ENCODE measurements around the gene COG2.

Gene COG2

DNA sequence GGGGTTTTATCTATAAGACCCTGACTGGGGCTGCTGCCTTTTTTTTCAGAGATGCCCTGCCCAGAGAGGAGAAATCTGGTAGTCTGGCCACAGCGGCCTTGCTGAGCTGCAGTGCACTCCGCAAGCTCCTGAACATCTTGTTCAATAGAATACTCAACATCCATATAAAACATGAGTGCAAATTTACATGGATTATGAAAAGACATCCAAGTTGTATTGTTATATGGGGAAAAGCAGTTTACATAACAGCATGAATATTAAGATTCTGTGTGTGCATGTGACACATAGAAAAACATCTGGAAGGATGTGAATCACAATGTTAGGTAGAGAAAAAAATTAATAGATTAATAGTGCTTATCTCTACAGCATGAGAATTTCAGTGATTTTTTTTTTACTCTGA lies 16.4 kb downstream of the COG2 start:
- Histone ChIP-seq H3K9me3 (no peaks in the 10 kb centered on the region), H3K4me3 (no peak overlapping the region), H3K27me3 (no peaks in the 10 kb centered on the region), H3K4me1 (no peaks in the 10 kb centered on the region), H3K36me3 (peaks cover 15 to 37% (median 35%) of the 10 kb centered on the region in 3 donors), H3K27ac (no peak overlapping the region)
- intact Hi-C loops (cut with DNase I; ENCODE audit: low total_unique reads): no loop called here
- no peak for DNase-seq
- TF ChIP-seq, protein P1, sequence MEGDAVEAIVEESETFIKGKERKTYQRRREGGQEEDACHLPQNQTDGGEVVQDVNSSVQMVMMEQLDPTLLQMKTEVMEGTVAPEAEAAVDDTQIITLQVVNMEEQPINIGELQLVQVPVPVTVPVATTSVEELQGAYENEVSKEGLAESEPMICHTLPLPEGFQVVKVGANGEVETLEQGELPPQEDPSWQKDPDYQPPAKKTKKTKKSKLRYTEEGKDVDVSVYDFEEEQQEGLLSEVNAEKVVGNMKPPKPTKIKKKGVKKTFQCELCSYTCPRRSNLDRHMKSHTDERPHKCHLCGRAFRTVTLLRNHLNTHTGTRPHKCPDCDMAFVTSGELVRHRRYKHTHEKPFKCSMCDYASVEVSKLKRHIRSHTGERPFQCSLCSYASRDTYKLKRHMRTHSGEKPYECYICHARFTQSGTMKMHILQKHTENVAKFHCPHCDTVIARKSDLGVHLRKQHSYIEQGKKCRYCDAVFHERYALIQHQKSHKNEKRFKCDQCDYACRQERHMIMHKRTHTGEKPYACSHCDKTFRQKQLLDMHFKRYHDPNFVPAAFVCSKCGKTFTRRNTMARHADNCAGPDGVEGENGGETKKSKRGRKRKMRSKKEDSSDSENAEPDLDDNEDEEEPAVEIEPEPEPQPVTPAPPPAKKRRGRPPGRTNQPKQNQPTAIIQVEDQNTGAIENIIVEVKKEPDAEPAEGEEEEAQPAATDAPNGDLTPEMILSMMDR (IDR thresholded peaks at IDR 0.05): no peak

DNA sequence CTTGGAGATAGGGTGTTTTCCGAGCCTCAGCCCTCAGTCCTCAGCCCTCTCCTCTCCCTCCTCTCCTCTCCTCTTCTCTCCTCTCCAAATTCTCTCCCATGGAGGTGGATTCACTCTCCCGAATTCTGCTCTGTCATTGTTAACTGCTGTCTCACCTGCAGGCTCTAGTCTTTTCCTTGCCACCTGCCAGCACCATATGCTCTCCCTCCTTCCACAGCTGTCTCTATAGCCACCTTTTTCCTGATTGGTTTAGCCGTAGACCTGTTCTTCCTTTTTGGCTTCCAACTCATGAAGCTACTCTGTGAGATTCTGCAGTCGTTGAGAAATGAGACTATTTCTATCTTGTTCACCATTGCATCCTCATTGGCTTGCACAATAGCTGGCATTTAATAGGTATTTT lies 19.7 kb downstream of the COG2 start:
- intact Hi-C loops (cut with DNase I; ENCODE audit: low total_unique reads): no loop called here
- no peak overlapping the region for H3K4me3 ChIP-seq
- no peak for DNase-seq
- H3K27me3 ChIP-seq: no peaks in the 10 kb centered on the region
- no peak overlapping the region for H3K27ac ChIP-seq
- TF ChIP-seq, protein P1 (IDR thresholded peaks at IDR 0.05): no peak
- H3K9me3 ChIP-seq: no peaks in the 10 kb centered on the region
- no peaks in the 10 kb centered on the region for H3K4me1 ChIP-seq
- H3K36me3 ChIP-seq: peaks cover 44 to 64% (median 63%) of the 10 kb centered on the region in 3 donors

DNA sequence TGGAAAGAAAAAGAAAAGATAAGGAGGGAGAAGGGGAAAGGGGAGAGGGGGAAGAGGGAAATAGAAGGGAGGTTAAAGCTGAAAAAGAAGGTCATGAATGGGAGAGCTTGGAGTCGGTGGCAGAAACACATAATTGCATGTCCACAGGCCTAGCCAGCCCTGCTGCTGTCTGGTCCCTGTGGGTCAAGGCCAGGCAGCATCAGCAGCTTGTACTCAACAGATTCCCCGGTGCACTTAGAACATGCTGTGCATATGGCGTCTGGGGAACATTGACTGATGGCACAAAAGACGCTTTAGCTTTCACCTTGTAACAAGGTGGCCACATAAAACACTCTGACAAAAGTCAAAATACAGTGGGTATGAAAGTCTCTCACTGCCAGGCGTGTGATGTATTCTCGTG lies 25.9 kb downstream of the COG2 start:
- intact Hi-C loops (cut with DNase I; ENCODE audit: low total_unique reads): no loop called here
- no peak for DNase-seq
- TF ChIP-seq, protein P1 (IDR thresholded peaks at IDR 0.05): no peak
- Histone ChIP-seq H3K36me3 (peaks cover 73 to 90% (median 76%) of the 10 kb centered on the region in 3 donors), H3K27me3 (no peaks in the 10 kb centered on the region), H3K27ac (no peak overlapping the region), H3K9me3 (no peaks in the 10 kb centered on the region), H3K4me1 (no peaks in the 10 kb centered on the region), H3K4me3 (no peak overlapping the region)

DNA sequence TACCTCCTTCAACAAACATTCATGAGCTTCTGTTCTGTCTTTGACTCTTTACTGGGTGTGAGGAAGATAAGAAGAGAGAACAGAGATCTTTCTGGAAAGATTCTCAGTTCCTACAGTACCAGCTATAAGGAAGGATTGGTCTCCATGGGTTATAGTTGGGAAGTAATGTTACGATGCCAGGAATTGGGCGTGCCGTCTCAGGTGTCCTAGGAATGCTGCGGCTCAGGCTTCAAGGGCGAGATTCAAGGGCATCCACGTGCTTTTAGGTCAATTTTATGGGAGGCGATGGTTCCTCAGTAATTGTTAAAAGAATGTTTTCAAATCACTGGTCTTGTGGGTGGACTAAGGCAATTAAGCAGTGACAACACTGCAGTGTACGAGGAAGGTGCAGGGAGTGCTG lies 27.3 kb downstream of the COG2 start:
- Histone ChIP-seq H3K27ac (no peak overlapping the region), H3K4me1 (no peaks in the 10 kb centered on the region), H3K27me3 (no peaks in the 10 kb centered on the region), H3K36me3 (peaks cover 70 to 100% (median 84%) of the 10 kb centered on the region in 3 donors), H3K9me3 (no peaks in the 10 kb centered on the region), H3K4me3 (no peak overlapping the region)
- TF ChIP-seq, protein P1 (IDR thresholded peaks at IDR 0.05): no peak
- DNase-seq: no peak
- intact Hi-C loops (cut with DNase I; ENCODE audit: low total_unique reads): no loop called here

DNA sequence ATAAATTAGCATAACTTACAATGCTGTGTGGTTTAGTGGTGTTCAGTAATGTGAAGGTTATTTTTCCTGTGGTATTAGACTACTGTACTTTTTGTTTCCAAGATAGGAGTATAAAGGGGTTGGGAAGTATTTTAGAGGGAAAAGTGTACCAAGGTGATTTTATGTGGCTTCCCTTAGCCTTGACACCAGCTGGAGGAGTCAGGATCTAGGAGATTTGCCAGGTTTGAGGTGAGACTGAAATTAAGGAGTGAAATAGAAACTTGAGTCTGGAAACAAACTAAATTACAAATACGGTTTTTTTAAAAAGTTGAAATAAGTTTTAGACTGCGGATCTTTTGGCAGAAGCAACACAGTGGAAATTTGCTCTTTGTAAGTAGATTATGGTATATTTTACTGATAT lies 32.3 kb downstream of the COG2 start:
- Histone ChIP-seq H3K27me3 (no peaks in the 10 kb centered on the region), H3K36me3 (peaks cover 60 to 90% (median 77%) of the 10 kb centered on the region in 3 donors), H3K4me3 (no peak overlapping the region), H3K4me1 (no peaks in the 10 kb centered on the region), H3K27ac (no peak overlapping the region), H3K9me3 (no peaks in the 10 kb centered on the region)
- DNase-seq: no peak
- intact Hi-C loops (cut with DNase I; ENCODE audit: low total_unique reads): no loop called here
- TF ChIP-seq, protein P1 (IDR thresholded peaks at IDR 0.05): no peak

DNA sequence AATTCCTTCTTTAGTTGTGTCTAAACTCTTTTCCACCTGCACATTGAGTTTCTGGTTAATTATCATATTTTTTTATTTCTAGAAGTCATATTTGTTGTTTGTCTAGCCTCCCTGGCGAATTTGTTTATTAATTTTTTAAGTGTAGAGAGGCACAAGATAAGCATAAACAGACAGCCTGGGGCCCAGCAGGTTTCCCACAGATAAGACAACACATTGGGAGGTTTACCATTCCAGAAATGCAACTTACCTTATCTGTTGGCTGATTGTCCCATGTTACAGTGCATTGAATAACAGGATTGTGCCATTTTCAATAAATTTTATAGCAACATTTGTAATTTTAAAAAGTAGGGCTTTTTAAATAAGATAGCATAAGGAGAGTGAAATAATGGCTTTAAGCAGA lies 34.9 kb downstream of the COG2 start:
- Histone ChIP-seq H3K9me3 (no peaks in the 10 kb centered on the region), H3K27ac (no peak overlapping the region), H3K27me3 (no peaks in the 10 kb centered on the region), H3K4me1 (peaks cover 0 to 9% (median 2%) of the 10 kb centered on the region in 4 donors), H3K4me3 (no peak overlapping the region), H3K36me3 (peaks cover 48 to 84% (median 83%) of the 10 kb centered on the region in 3 donors)
- no peak for DNase-seq
- TF ChIP-seq, protein P1 (IDR thresholded peaks at IDR 0.05): no peak
- intact Hi-C loops (cut with DNase I; ENCODE audit: low total_unique reads): no loop called here
